ENCODE measurements around the gene EIF3C.
"Not testable (repeated sequence)": the region's sequence is repeated elsewhere in the genome, so short reads cannot be mapped to it uniquely, and the experiment has no call there.

Gene EIF3C

DNA sequence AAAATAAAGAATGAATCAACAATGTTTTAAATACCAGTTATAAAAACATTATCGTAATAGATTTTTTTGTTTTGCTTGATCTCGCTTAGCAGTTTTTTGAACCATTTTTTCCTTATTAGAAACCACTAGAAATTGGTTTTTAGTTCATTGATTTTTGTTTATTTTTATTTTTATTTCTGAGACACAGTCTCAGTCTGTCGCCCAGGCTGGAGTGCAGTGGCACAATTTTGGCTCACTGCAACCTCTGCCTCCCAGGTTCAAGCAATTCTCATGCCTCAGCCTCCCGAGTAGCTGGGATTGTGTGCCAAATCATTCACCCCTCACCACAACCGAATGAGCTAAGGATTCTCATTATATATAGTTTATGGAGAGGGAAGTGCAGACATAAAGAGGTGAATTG, 40.2 kb downstream of the EIF3C start, which contains the start of gene NPIPB9:
TSS of gene NPIPB9 (plus strand) at position 301 of the 400 bp plus-strand sequence.
- not testable (repeated sequence) for DNase-seq

DNA sequence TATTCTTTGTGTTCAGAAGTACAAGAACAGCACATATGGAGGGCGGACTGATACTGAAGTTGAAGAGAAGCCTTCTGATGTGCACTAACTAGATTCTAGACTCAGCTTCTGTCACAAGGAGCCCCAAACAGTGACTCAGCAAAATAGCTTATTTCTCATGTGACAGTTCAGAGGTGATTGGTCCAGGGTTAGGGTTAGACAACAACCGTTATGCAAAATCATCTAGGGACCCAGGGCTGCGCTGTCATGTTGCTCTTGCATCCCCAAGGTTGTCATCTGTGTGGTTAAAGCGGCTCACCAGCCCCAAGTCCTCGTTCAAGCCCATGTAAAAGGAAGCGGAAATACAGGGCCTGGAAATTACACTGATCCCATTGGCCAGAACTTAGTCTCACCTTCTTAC, 70.4 kb downstream of the EIF3C start:
- not testable (repeated sequence) for DNase-seq

- not testable (repeated sequence) for DNase-seq
These were observed 71.1 kb downstream of the EIF3C start for GRCh38 chr16:28782357-28782756.
